GM12873 (cell line): Measurements from ENCODE around the gene CDC25C.

Experiments used
- CTCF ChIP-seq: IDR thresholded peaks from 2 replicates; pipeline ENCODE4 v1.5.1; 2012; ENCODE audit warnings: low read depth, mild to moderate bottlenecking, moderate library complexity, low read length, control low read depth; ENCODE audit not compliant: insufficient read depth; ENCODE audit errors: missing control alignments

CDC25C gene

GRCh38 chr5:138331449-138332368 is at the start of gene CDC25C:
TSS of gene CDC25C (minus strand) at chr5:138331804. CDS start at chr5:138331180, 624 bp downstream.
- no peak for TF ChIP-seq CTCF

- TF ChIP-seq CTCF: no peak
Observed at GRCh38 chr5:138372653-138373052, 41.0 kb upstream of the CDC25C start.

- TF ChIP-seq CTCF: no peak
Observed at GRCh38 chr5:138372225-138372624, 40.6 kb upstream of the CDC25C start.

DNA sequence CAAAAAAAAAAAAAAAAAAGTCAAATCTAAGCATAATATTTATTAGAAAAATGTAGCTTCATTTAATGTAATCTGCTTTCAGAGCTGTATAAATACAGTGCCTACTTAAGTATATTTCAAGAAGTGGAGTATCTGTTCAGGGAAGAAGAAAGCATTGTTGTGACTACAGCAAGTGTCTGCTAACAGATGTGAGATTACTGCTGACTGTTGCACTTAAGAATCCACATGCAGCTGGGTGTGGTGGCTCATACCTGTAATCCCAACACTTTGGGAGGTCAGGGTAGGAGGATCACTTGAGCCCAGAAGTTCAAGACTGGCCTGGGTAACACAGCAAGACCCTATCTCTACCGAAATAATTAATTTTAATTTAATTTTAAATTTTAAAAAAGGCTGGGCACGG is 39.9 kb upstream of the CDC25C start:
- no peak for TF ChIP-seq CTCF

DNA sequence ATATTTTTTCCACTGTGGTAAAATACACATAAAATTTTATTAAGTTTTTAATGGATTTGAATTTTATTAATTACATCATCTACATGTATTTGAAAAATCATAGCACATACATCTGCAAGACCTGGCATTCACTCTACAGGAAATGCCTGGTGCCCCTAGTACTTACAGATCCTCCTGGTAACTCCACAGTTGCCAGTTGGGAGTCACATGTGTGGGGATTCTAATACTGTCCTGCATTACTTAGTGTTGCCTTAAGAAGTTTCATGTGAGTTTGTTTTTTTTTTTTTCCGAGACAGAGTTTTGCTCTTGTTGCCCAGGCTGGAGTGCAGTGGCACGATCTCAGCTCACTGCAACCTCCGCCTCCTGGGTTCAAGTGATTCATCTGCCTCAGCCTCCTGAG is 38.9 kb upstream of the CDC25C start:
- no peak for TF ChIP-seq CTCF

GRCh38 chr5:138369706-138370105 is 38.1 kb upstream of the CDC25C start:
- TF ChIP-seq CTCF: no peak

- TF ChIP-seq CTCF: no peak
Observed at GRCh38 chr5:138369261-138369660, 37.7 kb upstream of the CDC25C start.
